Omental fat pad (tissue), 4 donors: ENCODE data around the gene SPA17. TPM values are rescaled to one million over a fixed set of nuclear protein-coding genes. Genes with fewer than 3 reads are reported as not detected.

Source experiments
- ATAC-seq: fragments of 150-250 bp; one replicate; pipeline ENCODE4 v1.9.1; 2016; ENCODE audit warnings: mild to moderate bottlenecking, moderate library complexity; ENCODE audit not compliant: low FRiP score
- DNase-seq: peaks from one replicate; pipeline ENCODE4 v3.0.0-alpha.2; 2019; ENCODE audit warnings: low spot score
- CTCF ChIP-seq, 3 donors: fragments of 450-650 bp; IDR thresholded peaks; one replicate each; pipeline ENCODE4 v1.5.1; 2016 to 2017; ENCODE audit warnings: antibody characterized with exemption in 3 of 3, mild to moderate bottlenecking in 3 of 3, moderate library complexity in 2 of 3
- total RNA-seq, 4 donors: library from RNA; depleted of rRNA; stranded (reverse); fragments of >200 nt; gene quantifications; one replicate each; pipeline ENCODE4 v1.1.0, GENCODE V29; 2016

Gene SPA17
- 1 to 10 TPM; 2.8 to 4.8 (median 4.3) TPM for total RNA-seq

GRCh38 chr11:124673333-124674167 is at the start of gene SPA17, which contains the start of gene SIAE:
Gene SPA17 (plus strand): TSS chr11:124673904. CDS start chr11:124675265, 1,361 bp downstream.
Gene SIAE (minus strand): TSS chr11:124673739. CDS start chr11:124673708, 31 bp downstream.
- ATAC-seq (peak; percentile 99), DNase-seq (peak; percentile 83)
- TF ChIP-seq CTCF (IDR thresholded peaks at IDR 0.05) = no peak

- ATAC-seq = no peak
- no peak for TF ChIP-seq CTCF (IDR thresholded peaks at IDR 0.05)
- DNase-seq = no peak
Measured at GRCh38 chr11:124625504-124626168, 48.1 kb upstream of the SPA17 start.

- ATAC-seq (no peak), DNase-seq (no peak)
- TF ChIP-seq CTCF (IDR thresholded peaks at IDR 0.05) = no peak
Measured at GRCh38 chr11:124627546-124627945, 46.2 kb upstream of the SPA17 start.

- TF ChIP-seq CTCF (IDR thresholded peaks at IDR 0.05) = no peak
- DNase-seq (no peak), ATAC-seq (no peak)
Measured at GRCh38 chr11:124629961-124630360, 43.7 kb upstream of the SPA17 start.

GRCh38 chr11:124633355-124633754 is 40.3 kb upstream of the SPA17 start:
- no peak for ATAC-seq
- TF ChIP-seq CTCF (IDR thresholded peaks at IDR 0.05) = no peak

GRCh38 chr11:124635932-124636331 is 37.8 kb upstream of the SPA17 start:
- no peak for DNase-seq
- ATAC-seq = no peak
- TF ChIP-seq CTCF (IDR thresholded peaks at IDR 0.05) = no peak

More at GRCh38 chr11:124633355-124633754, 40.3 kb upstream of the SPA17 start:
- DNase-seq = no peak
